CD4-positive, alpha-beta T cell (primary cell): ENCODE data around the gene DMBX1. TPM values are rescaled to one million over a fixed set of nuclear protein-coding genes. Genes with fewer than 3 reads are reported as not detected.

Source experiments
- ATAC-seq: fragments of 200-7000 bp; cut with Tn5 transposase; one replicate; pipeline ENCODE4 v1.10.0; 2022; ENCODE audit warnings: mild to moderate bottlenecking; ENCODE audit not compliant: poor library complexity
- CTCF ChIA-PET: fragments of 350-600 bp; sonication (Branson Sonifier 250); formaldehyde crosslinking; loops from one replicate; lab custom pipeline; 2021; ENCODE audit warnings: antibody characterized with exemption, inconsistent platforms; lab: Charles Lee
- POLR2A ChIA-PET: fragments of 350-600 bp; sonication (Branson Sonifier 250); formaldehyde crosslinking; loops from one replicate; lab custom pipeline; 2021; ENCODE audit warnings: antibody characterized with exemption, inconsistent platforms; lab: Charles Lee
- DNase-seq, 14 experiments: peaks; one replicate each; pipeline ENCODE4 v3.0.0-alpha.2; 2013 to 2020; ENCODE audit warnings: mixed read lengths in 2 of 14
- H3K27ac ChIP-seq, 2 donors: one replicate each; pipeline versions ENCODE4 v1.5.1 to v1.7.0; 2013; ENCODE audit warnings: low read length in 2 of 2, low read depth in 1 of 2, mild to moderate bottlenecking in 1 of 2
- H3K27me3 ChIP-seq, 2 experiments: 1 replicate in 1 of 2; 2 replicates in 1 of 2; pipeline versions ENCODE4 v1.6.1 to v1.7.0; 2013; ENCODE audit warnings: low read length in 2 of 2, control low read depth in 1 of 2, mild to moderate bottlenecking in 1 of 2, moderate library complexity in 1 of 2; ENCODE audit not compliant: insufficient read depth in 2 of 2, control insufficient read depth in 1 of 2
- H3K36me3 ChIP-seq: one replicate; pipeline ENCODE4 v1.6.1; 2013; ENCODE audit warnings: low read length, control low read depth; ENCODE audit not compliant: insufficient read depth
- H3K4me1 ChIP-seq: one replicate; pipeline ENCODE4 v1.6.1; 2013; ENCODE audit warnings: low read length, control low read depth; ENCODE audit not compliant: insufficient read depth
- H3K4me3 ChIP-seq: one replicate; pipeline ENCODE4 v1.5.1; 2013; ENCODE audit warnings: mild to moderate bottlenecking, low read length, moderate library complexity
- H3K9me3 ChIP-seq, 2 experiments: 1 replicate in 1 of 2; 2 replicates in 1 of 2; pipeline versions ENCODE4 v1.6.1 to v1.7.0; 2013; ENCODE audit warnings: low read length in 2 of 2, mild to moderate bottlenecking in 2 of 2, control low read depth in 1 of 2, moderate library complexity in 1 of 2; ENCODE audit not compliant: control insufficient read depth in 1 of 2, insufficient read depth in 1 of 2
- H3K27ac Mint-ChIP-seq: one replicate; pipeline ENCODE4 v1.8.0; 2020; ENCODE audit warnings: mixed read lengths
- H3K27me3 Mint-ChIP-seq: one replicate; pipeline ENCODE4 v1.8.0; 2021; ENCODE audit warnings: mixed read lengths
- H3K36me3 Mint-ChIP-seq: one replicate; pipeline ENCODE4 v1.8.0; 2021; ENCODE audit warnings: low read depth, mixed read lengths
- H3K4me1 Mint-ChIP-seq: one replicate; pipeline ENCODE4 v1.8.0; 2021; ENCODE audit warnings: low read depth, mixed read lengths
- H3K4me3 Mint-ChIP-seq: one replicate; pipeline ENCODE4 v1.8.0; 2020; ENCODE audit warnings: mild to moderate bottlenecking, mixed read lengths
- H3K9me3 Mint-ChIP-seq: one replicate; pipeline ENCODE4 v1.8.0; 2020; ENCODE audit warnings: mixed read lengths
- intact Hi-C, 2 experiments: fragments of 100-400 bp; cut with DNase I in 1 of 2; cut with micrococcal nuclease in 1 of 2; formaldehyde crosslinking; loops; one replicate each; pipeline versions ENCODE4 v1.15.1 to v1.9.0; 2023 to 2025; cut with DNase I, micrococcal nuclease
- total RNA-seq, 174 experiments: library from RNA in 2 of 174; stranded (reverse) in 2 of 174; gene quantifications; one replicate each; pipeline ENCODE4 v1.2.3 and lab custom pipeline; 2021 to 2026
- TF ChIP-seq, protein P1 (sequence below): fragments of 200-600 bp; IDR thresholded peaks from one replicate; pipeline ENCODE4 v1.8.0; 2022; ENCODE audit warnings: antibody characterized with exemption, mild to moderate bottlenecking

DMBX1 gene
- total RNA-seq, 2 experiments from 2014 or later, result not detected

GRCh38 chr1:46484783-46485490, 4.7 kb upstream of the DMBX1 start:
- TF ChIP-seq, protein P1, sequence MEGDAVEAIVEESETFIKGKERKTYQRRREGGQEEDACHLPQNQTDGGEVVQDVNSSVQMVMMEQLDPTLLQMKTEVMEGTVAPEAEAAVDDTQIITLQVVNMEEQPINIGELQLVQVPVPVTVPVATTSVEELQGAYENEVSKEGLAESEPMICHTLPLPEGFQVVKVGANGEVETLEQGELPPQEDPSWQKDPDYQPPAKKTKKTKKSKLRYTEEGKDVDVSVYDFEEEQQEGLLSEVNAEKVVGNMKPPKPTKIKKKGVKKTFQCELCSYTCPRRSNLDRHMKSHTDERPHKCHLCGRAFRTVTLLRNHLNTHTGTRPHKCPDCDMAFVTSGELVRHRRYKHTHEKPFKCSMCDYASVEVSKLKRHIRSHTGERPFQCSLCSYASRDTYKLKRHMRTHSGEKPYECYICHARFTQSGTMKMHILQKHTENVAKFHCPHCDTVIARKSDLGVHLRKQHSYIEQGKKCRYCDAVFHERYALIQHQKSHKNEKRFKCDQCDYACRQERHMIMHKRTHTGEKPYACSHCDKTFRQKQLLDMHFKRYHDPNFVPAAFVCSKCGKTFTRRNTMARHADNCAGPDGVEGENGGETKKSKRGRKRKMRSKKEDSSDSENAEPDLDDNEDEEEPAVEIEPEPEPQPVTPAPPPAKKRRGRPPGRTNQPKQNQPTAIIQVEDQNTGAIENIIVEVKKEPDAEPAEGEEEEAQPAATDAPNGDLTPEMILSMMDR, result no peak
- peaks cover 0 to 7% of the 10 kb centered on the region in 2 experiments for H3K9me3 ChIP-seq
- no peak for DNase-seq
- no peaks in the 10 kb centered on the region for H3K36me3 ChIP-seq
- H3K27me3 Mint-ChIP-seq, result peaks cover 83% of the 10 kb centered on the region
- H3K4me1 ChIP-seq, result peaks cover 11% of the 10 kb centered on the region
- H3K27ac ChIP-seq, result no peak overlapping the region
- CTCF ChIA-PET, result no interaction called here
- no peak for ATAC-seq
- no peaks in the 10 kb centered on the region for H3K9me3 Mint-ChIP-seq
- POLR2A ChIA-PET, result no interaction called here
- H3K27me3 ChIP-seq, result peaks cover 56 to 61% of the 10 kb centered on the region in 2 experiments
- no peak overlapping the region for H3K4me3 Mint-ChIP-seq
- H3K36me3 Mint-ChIP-seq, result no peaks in the 10 kb centered on the region
- H3K4me1 Mint-ChIP-seq, result peaks cover 12% of the 10 kb centered on the region
- intact Hi-C loops, result no loop called here
- no peak overlapping the region for H3K27ac Mint-ChIP-seq
- H3K4me3 ChIP-seq, result no peak overlapping the region

DNA sequence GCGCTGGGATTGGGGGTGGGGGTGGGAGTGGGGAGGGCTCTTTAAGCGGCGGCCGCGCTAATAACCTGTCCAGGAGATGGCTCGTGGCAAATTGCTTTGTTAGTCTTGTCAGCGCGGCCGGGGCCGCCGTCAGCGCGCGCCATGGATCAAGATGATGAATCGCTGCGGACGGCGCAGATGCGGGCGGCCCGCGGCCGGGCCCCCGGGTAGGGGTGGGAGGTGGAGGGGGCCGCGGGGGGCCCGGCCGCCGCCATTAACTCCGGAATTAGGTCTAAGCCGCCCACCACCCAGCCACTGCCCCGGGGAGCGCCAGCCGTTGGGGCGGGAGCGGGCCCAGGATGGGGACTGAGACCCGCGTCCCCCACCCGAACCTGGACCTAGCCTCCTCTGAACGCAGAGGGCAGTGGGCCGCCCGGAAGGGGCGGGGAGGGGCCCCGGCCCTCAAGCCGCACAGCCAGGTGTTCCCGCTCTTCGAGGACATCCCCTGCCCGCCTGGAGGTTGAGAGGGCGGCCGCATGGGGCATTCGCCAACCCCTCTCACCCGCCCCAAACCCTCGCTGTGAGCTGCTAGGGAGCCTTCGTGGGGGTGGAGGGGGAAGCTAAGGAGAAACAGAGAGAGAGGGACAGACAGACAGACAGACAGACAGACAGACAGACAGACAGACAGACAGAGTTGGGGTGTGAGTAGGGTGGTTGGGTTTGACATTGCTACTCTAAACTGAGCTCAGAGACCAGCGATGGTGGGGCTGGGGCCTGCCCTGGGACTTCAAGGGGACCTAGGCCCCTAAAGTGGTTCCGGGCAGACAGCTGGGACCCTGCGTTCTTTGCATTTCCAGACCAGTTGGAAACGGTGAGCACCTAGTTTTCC, 3.8 kb upstream of the DMBX1 start:
- Histone ChIP-seq H3K27ac (no peak overlapping the region), H3K4me3 (no peak overlapping the region), H3K9me3 (peaks cover 0 to 11% of the 10 kb centered on the region in 2 experiments), H3K36me3 (no peaks in the 10 kb centered on the region), H3K4me1 (peaks cover 20% of the 10 kb centered on the region), H3K27me3 (peaks cover 58 to 70% of the 10 kb centered on the region in 2 experiments)
- TF ChIP-seq, protein P1, result no peak
- CTCF ChIA-PET, result no interaction called here
- Mint-ChIP-seq H3K36me3 (no peaks in the 10 kb centered on the region), H3K4me1 (peaks cover 15% of the 10 kb centered on the region), H3K9me3 (no peaks in the 10 kb centered on the region), H3K4me3 (no peak overlapping the region), H3K27ac (no peak overlapping the region), H3K27me3 (peaks cover 84% of the 10 kb centered on the region)
- POLR2A ChIA-PET, result no interaction called here
- ATAC-seq, result no peak
- intact Hi-C loops, result no loop called here
- DNase-seq, result no peak

- Mint-ChIP-seq H3K27ac (no peak overlapping the region), H3K36me3 (no peaks in the 10 kb centered on the region), H3K4me1 (peaks cover 15% of the 10 kb centered on the region), H3K27me3 (peaks cover 81% of the 10 kb centered on the region), H3K9me3 (no peaks in the 10 kb centered on the region), H3K4me3 (no peak overlapping the region)
- Histone ChIP-seq H3K27ac (no peak overlapping the region), H3K9me3 (peaks cover 0 to 14% of the 10 kb centered on the region in 2 experiments), H3K27me3 (peaks cover 65 to 77% of the 10 kb centered on the region in 2 experiments), H3K4me3 (no peak overlapping the region), H3K4me1 (peaks cover 22% of the 10 kb centered on the region), H3K36me3 (no peaks in the 10 kb centered on the region)
- ChIA-PET CTCF (no interaction called here), POLR2A (no interaction called here)
- intact Hi-C loops, result no loop called here
- ATAC-seq (no peak), DNase-seq (no peak)
- TF ChIP-seq, protein P1, result no peak
Measured at GRCh38 chr1:46486432-46487015, 3.1 kb upstream of the DMBX1 start.
